Mucosa of descending colon (tissue), 3 donors: Measurements from ENCODE around the gene SETD1B. TPM values are rescaled to one million over a fixed set of nuclear protein-coding genes. Genes with fewer than 3 reads are reported as not detected.
A peak's percentile ranks its signal among the peaks of the same experiment; 100 is the strongest.

Experiments
- ATAC-seq: fragments of 200-7000 bp; cut with Tn5 transposase; one replicate; pipeline ENCODE4 v1.9.1; 2020; ENCODE audit warnings: mild to moderate bottlenecking, moderate library complexity
- DNase-seq, 3 donors: peaks; one replicate each; pipeline ENCODE4 v3.0.0-alpha.2; 2020
- H3K36me3 ChIP-seq: fragments of 200-600 bp; one replicate; pipeline ENCODE4 v1.8.0; 2021; ENCODE audit warnings: low read depth, mild to moderate bottlenecking
- H3K4me1 ChIP-seq: fragments of 200-600 bp; one replicate; pipeline ENCODE4 v1.8.0; 2021; ENCODE audit warnings: low read depth, mild to moderate bottlenecking
- H3K4me3 ChIP-seq: fragments of 200-600 bp; one replicate; pipeline ENCODE4 v1.8.0; 2021; ENCODE audit warnings: mild to moderate bottlenecking
- H3K9me3 ChIP-seq: fragments of 200-600 bp; one replicate; pipeline ENCODE4 v1.8.0; 2021; ENCODE audit warnings: mild to moderate bottlenecking
- CTCF ChIP-seq: fragments of 200-600 bp; IDR thresholded peaks from one replicate; pipeline ENCODE4 v1.8.0; 2022; ENCODE audit warnings: antibody characterized with exemption, mild to moderate bottlenecking
- intact Hi-C, 2 donors: fragments of 100-400 bp; cut with DNase I in 1 of 2; cut with micrococcal nuclease in 1 of 2; formaldehyde crosslinking; loops; one replicate each; pipeline versions ENCODE4 v1.11.0 to v1.11.1; 2022; cut with DNase I, micrococcal nuclease
- total RNA-seq, 3 donors: library from RNA; stranded (reverse); fragmentation: NEBNext Ultra II Directional in 2 of 3; extraction: Animal tissue kit (Norgen Biotek cat#: 25700) in 2 of 3; gene quantifications; one replicate each; pipeline versions ENCODE4 v1.2.1 to v1.2.4, GENCODE V29; 2021 to 2023
- donor health status: DM: no; HTN: no; CAD: no; lungs with moderate emphysema.
- donor health status: DM: no; HTN: no; CAD: no.
- donor health status: DM: no; HTN: yes; CAD: no.

SETD1B gene
- total RNA-seq, 3 donors from 2014 or later: 23.8 to 38.3 (median 27.5) TPM

- DNase-seq (peak in 1 of 3 donors; percentile 22), ATAC-seq (no peak)
- intact Hi-C loops: no loop called here
- Histone ChIP-seq H3K4me3 (no peak overlapping the region), H3K4me1 (no peaks in the 10 kb centered on the region), H3K36me3 (peaks cover 16% of the 10 kb centered on the region), H3K9me3 (no peaks in the 10 kb centered on the region)
- TF ChIP-seq CTCF: no peak
Measured at GRCh38 chr12:121820056-121820455, 16.2 kb downstream of the SETD1B start.

GRCh38 chr12:121822393-121823100 lies 18.7 kb downstream of the SETD1B start:
- TF ChIP-seq CTCF: no peak
- DNase-seq (peak in 1 of 3 donors; percentile 42), ATAC-seq (no peak)
- H3K4me3 ChIP-seq: no peak overlapping the region
- intact Hi-C loops: no loop called here
- peaks cover 16% of the 10 kb centered on the region for H3K36me3 ChIP-seq
- no peaks in the 10 kb centered on the region for H3K4me1 ChIP-seq
- H3K9me3 ChIP-seq: no peaks in the 10 kb centered on the region

GRCh38 chr12:121823101-121823726 lies 19.4 kb downstream of the SETD1B start:
- ATAC-seq: no peak
- no peaks in the 10 kb centered on the region for H3K9me3 ChIP-seq
- peak in 1 of 3 donors; percentile 46 for DNase-seq
- intact Hi-C loops: no loop called here
- no peaks in the 10 kb centered on the region for H3K4me1 ChIP-seq
- no peak for TF ChIP-seq CTCF
- H3K36me3 ChIP-seq: peaks cover 20% of the 10 kb centered on the region
- no peak overlapping the region for H3K4me3 ChIP-seq

GRCh38 chr12:121823727-121824115 lies 19.9 kb downstream of the SETD1B start:
- Histone ChIP-seq H3K36me3 (peaks cover 24% of the 10 kb centered on the region), H3K9me3 (no peaks in the 10 kb centered on the region), H3K4me3 (no peak overlapping the region), H3K4me1 (no peaks in the 10 kb centered on the region)
- intact Hi-C loops: no loop called here
- ATAC-seq (no peak), DNase-seq (peak in 1 of 3 donors; percentile 25)
- TF ChIP-seq CTCF: no peak

- H3K4me1 ChIP-seq: no peaks in the 10 kb centered on the region
- no peak for ATAC-seq
- DNase-seq: peak in 1 of 3 donors; percentile 48
- no peak for TF ChIP-seq CTCF
- no peaks in the 10 kb centered on the region for H3K9me3 ChIP-seq
- peaks cover 16% of the 10 kb centered on the region for H3K36me3 ChIP-seq
- intact Hi-C loops: no loop called here
- H3K4me3 ChIP-seq: no peak overlapping the region
Measured at GRCh38 chr12:121825041-121825523, 21.3 kb downstream of the SETD1B start.
